Heart right ventricle (tissue), 16 donors: ENCODE results near the gene HCFC1R1. TPM values are rescaled to one million over a fixed set of nuclear protein-coding genes. Genes with fewer than 3 reads are reported as not detected.

Experiments used
- ATAC-seq, 8 donors: fragments of 200-7000 bp; cut with Tn5 transposase; one replicate each; pipeline ENCODE4 v1.9.1; 2020; ENCODE audit warnings: mild to moderate bottlenecking in 8 of 8, moderate library complexity in 8 of 8, moderate number of reproducible peaks in 1 of 8
- DNase-seq, 2 donors: peaks; one replicate each; pipeline ENCODE4 v3.0.0-alpha.2; 2020
- H3K27ac ChIP-seq, 10 donors: fragments of 200-600 bp; sonication (generic) in 2 of 10; one replicate each; pipeline versions ENCODE4 v1.5.0 to v1.8.0; 2020 to 2022; ENCODE audit warnings: mild to moderate bottlenecking in 3 of 10
- H3K27me3 ChIP-seq, 7 donors: fragments of 200-600 bp; one replicate each; pipeline ENCODE4 v1.8.0; 2021 to 2022; ENCODE audit warnings: mild to moderate bottlenecking in 2 of 7
- H3K36me3 ChIP-seq, 9 donors: fragments of 200-600 bp; sonication (generic) in 1 of 9; one replicate each; pipeline versions ENCODE4 v1.5.0 to v1.8.0; 2020 to 2022; ENCODE audit warnings: mild to moderate bottlenecking in 2 of 9
- H3K4me1 ChIP-seq, 9 donors: fragments of 200-600 bp; sonication (generic) in 1 of 9; one replicate each; pipeline versions ENCODE4 v1.5.0 to v1.8.0; 2020 to 2022; ENCODE audit warnings: mild to moderate bottlenecking in 4 of 9
- H3K4me3 ChIP-seq, 10 donors: fragments of 200-600 bp; sonication (generic) in 2 of 10; one replicate each; pipeline versions ENCODE4 v1.5.0 to v1.8.0; 2020 to 2022; ENCODE audit warnings: mild to moderate bottlenecking in 7 of 10, moderate library complexity in 2 of 10
- H3K9me3 ChIP-seq, 11 donors: fragments of 200-600 bp in 10 of 11; sonication (generic) in 2 of 11; one replicate each; pipeline versions ENCODE4 v1.5.0 to v1.8.0; 2013 to 2022; ENCODE audit warnings: mild to moderate bottlenecking in 2 of 11, control low read depth in 1 of 11, moderate library complexity in 1 of 11
- WGBS, 2 donors: extraction: QIAGEN DNeasy Blood & Tissue Kit; methylation state at CpG; one replicate each; pipeline ENCODE4 v1.1.7; 2013; ENCODE audit warnings: inconsistent platforms in 1 of 2; 5-methylcytosine and 5-hydroxymethylcytosine counted together
- intact Hi-C, 10 donors: fragments of 100-400 bp; cut with DNase I; formaldehyde crosslinking; loops; one replicate each; pipeline versions ENCODE4 v1.11.1 to v1.14.2; 2022
- polyA plus RNA-seq, 2 donors: library from polyadenylated mRNA; stranded (reverse); fragments of 200-250 nt; gene quantifications; one replicate each; pipeline ENCODE4 v1.2.3, GENCODE V29; 2013
- total RNA-seq, 10 donors: library from RNA; stranded (reverse); fragmentation: NEBNext Ultra II Directional in 3 of 10; extraction: Animal tissue kit (Norgen Biotek cat#: 25700) in 3 of 10; gene quantifications; one replicate each; pipeline versions ENCODE4 v1.2.1 to v1.2.4, GENCODE V29; 2021 to 2023
- TF ChIP-seq, protein P1 (sequence below), 9 donors: fragments of 200-600 bp; sonication (generic) in 2 of 9; IDR thresholded peaks; one replicate each; pipeline versions ENCODE4 v1.5.0 to v1.8.0; 2021 to 2022; ENCODE audit warnings: antibody characterized with exemption in 9 of 9, mild to moderate bottlenecking in 5 of 9, moderate library complexity in 1 of 9
- donor health status: Arrhythmogenic right ventricular cardiomyopathy.
- donor health status: ischemic (EF 13 %, LVEDD 7.1; RV severe dilation, severe dysfunction).
- donor health status: healthy with polysubstance abuse.
- donor health status: DM: no; HTN: yes; CAD: no.
- donor health status: DM: no; HTN: no; CAD: no.
- donor health status: ischemic (EF 25% LVEDD 6.9; RV normal size, moderate dysfunction).
- donor health status: ischemic (EF 25% LVEDD 5.7; RV mildly dilated, moderate dysfunction).
- donor health status: healthy.
- donor health status: DM: yes; HTN: yes; CAD: no.
- donor health status: Ischemic cardiomyopathy.
- donor health status: ischemic (EF 35%, LVEDD 5.7; RV mildly dilated, moderate dysfunction).
- donor health status: nonischemic (EF 11% LVEDD 7.7; RV severe dilation, severe dysfunction).
- donor health status: DM: yes; HTN: yes; CAD: no.
- donor health status: PGD.
- donor health status: ischemic (EF 29% LVEDD 5.4; RV normal size, mild dysfunction).
- donor health status: nonischemic (EF 23%, LVEDD 6.1; RV moderate dilation, normal function).

The HCFC1R1 gene
- total and polyA plus RNA-seq, 12 donors, result 41.8 to 370 (median 57.2) TPM

DNA sequence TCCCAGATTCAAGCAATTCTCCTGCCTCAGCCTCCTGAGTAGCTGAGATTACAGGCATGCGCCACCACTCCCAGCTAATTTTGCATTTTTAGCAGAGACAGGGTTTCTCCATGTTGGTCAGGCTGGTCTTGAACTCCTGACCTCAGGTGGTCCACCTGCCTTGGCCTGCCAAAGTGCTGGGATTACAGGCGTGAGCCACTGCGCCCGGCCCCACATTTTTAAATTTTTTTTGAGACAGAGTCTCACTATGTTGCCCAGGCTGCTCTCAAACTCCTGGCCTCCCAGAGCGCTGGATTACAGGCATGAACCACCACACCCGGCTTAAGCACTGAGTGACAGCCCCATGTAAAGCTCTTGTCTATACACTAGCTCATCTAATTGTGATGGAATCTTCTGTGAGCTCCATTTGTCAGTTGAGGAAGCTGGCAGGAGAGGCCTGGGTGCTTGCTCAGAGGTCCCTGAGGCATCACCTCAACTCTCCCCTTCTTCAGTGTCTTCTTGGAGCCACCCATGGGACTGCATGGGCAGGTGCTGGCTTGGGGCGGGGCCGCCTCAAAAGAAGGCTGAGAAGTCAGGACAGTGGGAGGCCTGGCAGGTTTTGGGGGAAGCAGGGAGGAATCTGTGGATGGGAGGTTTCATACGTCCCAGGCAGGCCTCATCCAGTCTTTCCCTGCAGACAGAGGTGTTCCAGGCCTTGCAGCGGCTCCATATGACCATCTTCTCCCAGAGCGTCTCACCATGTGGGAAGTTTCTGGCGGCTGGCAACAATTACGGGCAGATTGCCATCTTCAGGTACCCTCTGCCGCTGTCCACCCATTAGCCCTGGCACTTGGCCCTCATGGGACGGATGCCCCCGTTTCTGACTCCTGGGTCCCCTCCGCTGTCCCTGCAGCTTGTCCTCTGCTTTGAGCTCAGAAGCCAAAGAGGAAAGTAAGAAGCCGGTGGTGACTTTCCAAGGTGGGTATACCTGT, 1.6 kb upstream of the HCFC1R1 start:
- H3K27ac ChIP-seq, result no peak overlapping the region
- H3K27me3 ChIP-seq, result peaks cover 0 to 20% (median 17%) of the 10 kb centered on the region in 7 donors
- intact Hi-C loops, result no loop called here
- H3K4me1 ChIP-seq, result peaks cover 29 to 70% (median 49%) of the 10 kb centered on the region in 9 donors
- peaks cover 0 to 25% (median 17%) of the 10 kb centered on the region in 9 donors for H3K36me3 ChIP-seq
- no peak overlapping the region for H3K4me3 ChIP-seq
- WGBS, 2 donors, result 94 to 96% methylated on average over 18 of the region's 18 CpGs
- TF ChIP-seq, protein P1, sequence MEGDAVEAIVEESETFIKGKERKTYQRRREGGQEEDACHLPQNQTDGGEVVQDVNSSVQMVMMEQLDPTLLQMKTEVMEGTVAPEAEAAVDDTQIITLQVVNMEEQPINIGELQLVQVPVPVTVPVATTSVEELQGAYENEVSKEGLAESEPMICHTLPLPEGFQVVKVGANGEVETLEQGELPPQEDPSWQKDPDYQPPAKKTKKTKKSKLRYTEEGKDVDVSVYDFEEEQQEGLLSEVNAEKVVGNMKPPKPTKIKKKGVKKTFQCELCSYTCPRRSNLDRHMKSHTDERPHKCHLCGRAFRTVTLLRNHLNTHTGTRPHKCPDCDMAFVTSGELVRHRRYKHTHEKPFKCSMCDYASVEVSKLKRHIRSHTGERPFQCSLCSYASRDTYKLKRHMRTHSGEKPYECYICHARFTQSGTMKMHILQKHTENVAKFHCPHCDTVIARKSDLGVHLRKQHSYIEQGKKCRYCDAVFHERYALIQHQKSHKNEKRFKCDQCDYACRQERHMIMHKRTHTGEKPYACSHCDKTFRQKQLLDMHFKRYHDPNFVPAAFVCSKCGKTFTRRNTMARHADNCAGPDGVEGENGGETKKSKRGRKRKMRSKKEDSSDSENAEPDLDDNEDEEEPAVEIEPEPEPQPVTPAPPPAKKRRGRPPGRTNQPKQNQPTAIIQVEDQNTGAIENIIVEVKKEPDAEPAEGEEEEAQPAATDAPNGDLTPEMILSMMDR (IDR thresholded peaks at IDR 0.05), result no peak
- ATAC-seq, result no peak
- DNase-seq, result no peak
- no peaks in the 10 kb centered on the region for H3K9me3 ChIP-seq

DNA sequence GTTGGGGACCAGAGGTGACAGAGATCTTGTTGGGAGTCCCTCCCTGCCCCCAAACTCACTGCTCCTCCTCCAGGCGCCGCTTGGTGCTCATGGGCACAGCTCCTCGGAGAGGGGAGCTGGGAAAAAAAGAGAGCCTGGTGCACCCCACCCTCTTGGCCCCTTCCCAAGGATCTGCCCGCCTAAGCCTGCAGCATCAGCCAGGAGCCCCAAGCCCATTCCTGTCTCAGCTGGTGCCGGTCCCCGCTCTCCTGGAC, 400 bp downstream of the HCFC1R1 start:
- TF ChIP-seq, protein P1 (IDR thresholded peaks at IDR 0.05), result no peak
- H3K36me3 ChIP-seq, result peaks cover 0 to 25% (median 17%) of the 10 kb centered on the region in 9 donors
- DNase-seq (peak in 1 of 2 donors; percentile 62), ATAC-seq (peak in 5 of 8 donors; percentile 0 to 6 (median 1))
- H3K9me3 ChIP-seq, result no peaks in the 10 kb centered on the region
- peaks cover 23 to 68% (median 49%) of the 10 kb centered on the region in 9 donors for H3K4me1 ChIP-seq
- peaks cover 0 to 12% (median 4%) of the 10 kb centered on the region in 7 donors for H3K27me3 ChIP-seq
- 2 to 14% methylated on average over 4 to 6 of the region's 6 CpGs for WGBS, 2 donors
- H3K4me3 ChIP-seq, result peak overlapping the region; percentile 43 to 87 (median 74)
- intact Hi-C loops, result no loop called here
- peak overlapping the region; percentile 88 to 100 (median 97) for H3K27ac ChIP-seq

DNA sequence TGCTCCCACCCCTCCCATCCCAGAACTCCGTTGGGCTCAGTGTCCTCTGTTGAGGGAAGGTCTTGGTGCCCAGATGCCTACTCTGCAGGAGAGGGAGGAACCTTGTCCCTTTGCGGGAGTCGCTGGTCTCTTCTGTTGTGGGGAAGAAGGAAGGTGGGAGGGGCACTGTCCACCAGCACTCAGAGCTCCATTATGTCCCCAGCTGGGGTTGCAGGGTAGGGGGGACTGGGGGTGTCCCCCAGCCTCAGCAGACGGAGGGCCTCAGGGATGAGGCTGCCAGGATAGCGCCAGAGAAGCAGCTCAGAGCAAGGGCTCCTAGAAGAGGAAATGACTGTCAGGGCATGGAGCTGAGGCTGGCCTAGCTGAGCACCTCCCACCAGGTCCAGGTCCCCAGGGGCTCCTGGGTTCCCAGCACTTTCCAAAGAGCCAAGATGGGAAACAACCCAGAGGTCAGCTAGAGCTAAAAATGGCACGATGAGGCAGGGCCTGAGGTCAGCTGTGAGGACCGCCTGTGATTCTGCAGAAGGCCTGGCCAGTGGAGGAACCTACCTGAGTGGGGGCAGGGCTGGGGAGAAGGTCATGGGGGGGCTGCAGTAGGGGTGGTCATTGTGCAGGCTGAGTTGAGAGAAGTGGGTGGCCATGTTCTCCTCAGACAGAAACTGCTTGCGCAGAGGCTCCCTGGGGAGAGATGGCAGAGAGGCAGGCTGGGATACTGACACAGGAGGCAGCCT, 893 bp downstream of the HCFC1R1 start:
- Histone ChIP-seq H3K4me1 (peaks cover 23 to 68% (median 53%) of the 10 kb centered on the region in 9 donors), H3K36me3 (peaks cover 0 to 24% (median 17%) of the 10 kb centered on the region in 9 donors), H3K9me3 (no peaks in the 10 kb centered on the region), H3K4me3 (peak overlapping the region; percentile 43 to 87 (median 74)), H3K27ac (peak overlapping the region; percentile 22 to 100 (median 97)), H3K27me3 (peaks cover 2 to 17% (median 9%) of the 10 kb centered on the region in 7 donors)
- intact Hi-C loops, result no loop called here
- DNase-seq (peak in 1 of 2 donors; percentile 61), ATAC-seq (peak in 7 of 8 donors; percentile 0 to 15 (median 2))
- 26 to 36% methylated on average over 8 of the region's 8 CpGs for WGBS, 2 donors
- TF ChIP-seq, protein P1 (IDR thresholded peaks at IDR 0.05), result no peak

DNA sequence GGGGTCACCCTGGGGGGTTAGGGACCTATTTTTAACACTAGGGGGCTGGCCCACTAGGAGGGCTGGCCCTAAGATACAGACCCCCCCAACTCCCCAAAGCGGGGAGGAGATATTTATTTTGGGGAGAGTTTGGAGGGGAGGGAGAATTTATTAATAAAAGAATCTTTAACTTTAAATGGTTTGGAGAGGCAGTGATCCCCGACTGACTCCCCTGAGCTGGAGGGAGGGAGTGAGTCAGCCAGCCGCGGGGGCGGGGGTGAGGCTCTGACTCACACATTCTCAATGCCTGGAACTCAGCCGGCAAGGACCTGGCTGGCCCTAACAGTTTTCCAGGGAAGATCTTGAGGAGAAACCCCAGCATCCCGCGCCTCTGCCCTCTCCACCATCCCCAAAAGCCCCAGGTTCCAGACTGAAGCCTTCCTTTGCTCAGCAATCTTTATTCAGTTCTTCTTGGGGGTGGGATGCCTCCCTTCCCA, 1.5 kb downstream of the HCFC1R1 start:
- Histone ChIP-seq H3K36me3 (peaks cover 0 to 20% (median 15%) of the 10 kb centered on the region in 9 donors), H3K4me3 (peak overlapping the region; percentile 47 to 87 (median 74)), H3K9me3 (no peaks in the 10 kb centered on the region), H3K27ac (peak overlapping the region; percentile 37 to 100 (median 97)), H3K4me1 (peaks cover 23 to 69% (median 55%) of the 10 kb centered on the region in 9 donors), H3K27me3 (peaks cover 8 to 20% (median 15%) of the 10 kb centered on the region in 7 donors)
- TF ChIP-seq, protein P1 (IDR thresholded peaks at IDR 0.05), result no peak
- intact Hi-C loops, result no loop called here
- whole genome bisulfite sequencing, 2 donors, result 13 to 18% methylated on average over 8 of the region's 8 CpGs
- ATAC-seq (peak; percentile 11 to 70 (median 48)), DNase-seq (peak; percentile 84 to 89)
